Eye (tissue), 1 donor: ENCODE data around the gene MAP7.
A peak's percentile ranks its signal among the peaks of the same experiment; 100 is the strongest.
"Not testable (repeated sequence)": the region's sequence is repeated elsewhere in the genome, so short reads cannot be mapped to it uniquely, and the experiment has no call there.

Experiments
- DNase-seq: peaks from one replicate; pipeline ENCODE4 v3.0.0-alpha.2; 2015

The MAP7 gene

GRCh38 chr6:136501514-136501913 is 48.7 kb downstream of the MAP7 start:
- DNase-seq: no peak

- no peak for DNase-seq
Observed at GRCh38 chr6:136501096-136501495, 49.1 kb downstream of the MAP7 start.

GRCh38 chr6:136500414-136500813 is 49.8 kb downstream of the MAP7 start:
- DNase-seq: no peak

GRCh38 chr6:136499370-136499769 is 50.9 kb downstream of the MAP7 start:
- DNase-seq: no peak

GRCh38 chr6:136496449-136496848 is 53.8 kb downstream of the MAP7 start:
- DNase-seq: not testable (repeated sequence)

GRCh38 chr6:136494710-136495109 is 55.5 kb downstream of the MAP7 start:
- no peak for DNase-seq

- DNase-seq: no peak
Observed at GRCh38 chr6:136494059-136494458, 56.2 kb downstream of the MAP7 start.

- DNase-seq: no peak
Observed at GRCh38 chr6:136492409-136492808, 57.8 kb downstream of the MAP7 start.

GRCh38 chr6:136491754-136492153 is 58.5 kb downstream of the MAP7 start:
- no peak for DNase-seq

GRCh38 chr6:136491251-136491650 is 59.0 kb downstream of the MAP7 start:
- DNase-seq: no peak

- not testable (repeated sequence) for DNase-seq
Observed at GRCh38 chr6:136489689-136490033, 60.6 kb downstream of the MAP7 start.

- DNase-seq: no peak
Observed at GRCh38 chr6:136487759-136488425, 62.3 kb downstream of the MAP7 start.

- DNase-seq: peak; percentile 56
Observed at GRCh38 chr6:136486357-136486756, 63.9 kb downstream of the MAP7 start.

GRCh38 chr6:136483906-136484305 is 66.3 kb downstream of the MAP7 start:
- no peak for DNase-seq

- not testable (repeated sequence) for DNase-seq
Observed at GRCh38 chr6:136483005-136483404, 67.2 kb downstream of the MAP7 start.

- DNase-seq: no peak
Observed at GRCh38 chr6:136477548-136477947, 72.7 kb downstream of the MAP7 start.

GRCh38 chr6:136475686-136476085 is 74.5 kb downstream of the MAP7 start:
- DNase-seq: no peak

- no peak for DNase-seq
Observed at GRCh38 chr6:136474241-136474640, 76.0 kb downstream of the MAP7 start.

GRCh38 chr6:136471922-136472321 is 78.3 kb downstream of the MAP7 start:
- DNase-seq: no peak

- DNase-seq: no peak
Observed at GRCh38 chr6:136471372-136471771, 78.8 kb downstream of the MAP7 start.

- no peak for DNase-seq
Observed at GRCh38 chr6:136470044-136470443, 80.2 kb downstream of the MAP7 start.

GRCh38 chr6:136469154-136469553 is 81.1 kb downstream of the MAP7 start:
- DNase-seq: no peak

- no peak for DNase-seq
Observed at GRCh38 chr6:136468711-136469110, 81.5 kb downstream of the MAP7 start.

GRCh38 chr6:136467186-136467585 is 83.0 kb downstream of the MAP7 start:
- no peak for DNase-seq

GRCh38 chr6:136466777-136467176 is 83.4 kb downstream of the MAP7 start:
- peak; percentile 88 for DNase-seq
